Loucy (cell line): ENCODE results near the gene RASGEF1B.

ENCODE experiments used
- H2AFZ ChIP-seq: fragments of 200-600 bp; sonication (generic); 2 replicates; pipeline ENCODE4 v1.6.0; 2016; ENCODE audit warnings: antibody characterized with exemption, mild to moderate bottlenecking, low read length, moderate library complexity
- H3F3A ChIP-seq: fragments of 200-600 bp; 2 replicates; pipeline ENCODE4 v1.6.0; 2016; ENCODE audit warnings: antibody characterized with exemption, low read depth, mild to moderate bottlenecking
- H3K27me3 ChIP-seq: fragments of 200-600 bp; sonication (generic); 2 replicates; pipeline ENCODE4 v1.6.1; 2014; ENCODE audit warnings: low read length, mild to moderate bottlenecking; ENCODE audit not compliant: insufficient read depth, poor library complexity, severe bottlenecking
- H3K36me3 ChIP-seq: fragments of 200-600 bp; sonication (generic); 2 replicates; pipeline ENCODE4 v1.6.1; 2016; ENCODE audit warnings: low read length; ENCODE audit not compliant: insufficient read depth
- H3K4me1 ChIP-seq: fragments of 200-600 bp; sonication (generic); 2 replicates; pipeline ENCODE4 v1.5.1; 2014; ENCODE audit warnings: low read length, mild to moderate bottlenecking; ENCODE audit not compliant: insufficient read depth, poor library complexity, severe bottlenecking
- H3K4me2 ChIP-seq: fragments of 200-600 bp; sonication (generic); 2 replicates; pipeline ENCODE4 v1.6.0; 2014; ENCODE audit warnings: antibody characterized with exemption, low read length, low read depth, mild to moderate bottlenecking; ENCODE audit not compliant: poor library complexity, severe bottlenecking
- H3K4me3 ChIP-seq: fragments of 200-600 bp; sonication (generic); 2 replicates; pipeline ENCODE4 v1.5.1; 2014; ENCODE audit warnings: low read length, mild to moderate bottlenecking, mixed read lengths; ENCODE audit not compliant: poor library complexity, severe bottlenecking
- H3K79me2 ChIP-seq: fragments of 200-600 bp; sonication (generic); 2 replicates; pipeline ENCODE4 v1.6.1; 2014; ENCODE audit warnings: low read length; ENCODE audit not compliant: insufficient read depth
- H3K9ac ChIP-seq: fragments of 200-600 bp; sonication (generic); 2 replicates; pipeline ENCODE4 v1.6.0; 2014; ENCODE audit warnings: mild to moderate bottlenecking, low read depth, low read length, moderate library complexity; ENCODE audit not compliant: poor library complexity, severe bottlenecking
- H3K9me2 ChIP-seq: fragments of 200-600 bp; sonication (generic); replicated peaks from 2 replicates; pipeline ENCODE4 v1.6.1; 2016; ENCODE audit warnings: low read depth, low read length, mixed read lengths
- H3K9me3 ChIP-seq: fragments of 200-600 bp; sonication (generic); 2 replicates; pipeline ENCODE4 v1.6.1; 2014; ENCODE audit warnings: mild to moderate bottlenecking, antibody characterized with exemption, low read length, low read depth; ENCODE audit not compliant: insufficient read depth
- H4K20me1 ChIP-seq: fragments of 200-600 bp; sonication (generic); 2 replicates; pipeline ENCODE4 v1.6.0; 2014; ENCODE audit warnings: antibody characterized with exemption, low read length, mild to moderate bottlenecking; ENCODE audit not compliant: insufficient read depth, poor library complexity, severe bottlenecking
- EZH2phosphoT487 ChIP-seq: fragments of 200-600 bp; IDR thresholded peaks from 2 replicates; pipeline ENCODE4 v1.6.1; 2018; ENCODE audit warnings: antibody characterized with exemption, mild to moderate bottlenecking, moderate library complexity, borderline replicate concordance
- TF ChIP-seq, protein P1 (sequence below): fragments of 200-600 bp; sonication (generic); conservative IDR thresholded peaks from 2 replicates; pipeline ENCODE4 v1.5.1; 2014; ENCODE audit warnings: mild to moderate bottlenecking, antibody characterized with exemption, low read length

RASGEF1B gene

DNA sequence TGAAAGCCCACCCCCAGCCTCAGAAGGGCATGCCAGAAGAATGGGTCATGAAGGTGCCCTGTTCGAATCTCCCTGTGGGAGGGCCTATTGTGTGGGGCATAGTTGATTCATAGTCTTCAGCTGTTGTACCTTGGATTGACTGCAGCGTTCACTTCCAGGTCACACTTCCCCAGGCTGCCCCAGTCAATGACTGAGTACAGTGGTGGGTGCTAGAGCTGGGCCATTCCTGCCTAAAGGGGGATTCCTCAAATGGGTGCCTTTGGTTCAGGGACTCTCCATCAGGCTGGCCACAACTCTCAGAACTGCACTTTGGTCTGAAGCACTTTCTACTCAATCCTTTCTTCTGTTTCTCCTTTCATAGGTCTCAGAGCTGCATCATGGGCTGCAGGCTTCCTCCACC, 35.0 kb upstream of the RASGEF1B start:
- Histone ChIP-seq H3K4me3 (peak overlapping the region; percentile 69), H3K79me2 (no peaks in the 10 kb centered on the region), H3F3A (peaks cover 13% of the 10 kb centered on the region), H3K36me3 (no peaks in the 10 kb centered on the region), H3K4me1 (peaks cover 73% of the 10 kb centered on the region), H3K27me3 (no peaks in the 10 kb centered on the region), H3K9me3 (no peaks in the 10 kb centered on the region), H2AFZ (no peak overlapping the region), H3K9me2 (no peaks in the 10 kb centered on the region), H3K9ac (peak overlapping the region; percentile 81), H3K4me2 (peak overlapping the region; percentile 79), H4K20me1 (no peaks in the 10 kb centered on the region)
- TF ChIP-seq, protein P1, sequence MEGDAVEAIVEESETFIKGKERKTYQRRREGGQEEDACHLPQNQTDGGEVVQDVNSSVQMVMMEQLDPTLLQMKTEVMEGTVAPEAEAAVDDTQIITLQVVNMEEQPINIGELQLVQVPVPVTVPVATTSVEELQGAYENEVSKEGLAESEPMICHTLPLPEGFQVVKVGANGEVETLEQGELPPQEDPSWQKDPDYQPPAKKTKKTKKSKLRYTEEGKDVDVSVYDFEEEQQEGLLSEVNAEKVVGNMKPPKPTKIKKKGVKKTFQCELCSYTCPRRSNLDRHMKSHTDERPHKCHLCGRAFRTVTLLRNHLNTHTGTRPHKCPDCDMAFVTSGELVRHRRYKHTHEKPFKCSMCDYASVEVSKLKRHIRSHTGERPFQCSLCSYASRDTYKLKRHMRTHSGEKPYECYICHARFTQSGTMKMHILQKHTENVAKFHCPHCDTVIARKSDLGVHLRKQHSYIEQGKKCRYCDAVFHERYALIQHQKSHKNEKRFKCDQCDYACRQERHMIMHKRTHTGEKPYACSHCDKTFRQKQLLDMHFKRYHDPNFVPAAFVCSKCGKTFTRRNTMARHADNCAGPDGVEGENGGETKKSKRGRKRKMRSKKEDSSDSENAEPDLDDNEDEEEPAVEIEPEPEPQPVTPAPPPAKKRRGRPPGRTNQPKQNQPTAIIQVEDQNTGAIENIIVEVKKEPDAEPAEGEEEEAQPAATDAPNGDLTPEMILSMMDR: no peak
- TF ChIP-seq EZH2phosphoT487: no peak

DNA sequence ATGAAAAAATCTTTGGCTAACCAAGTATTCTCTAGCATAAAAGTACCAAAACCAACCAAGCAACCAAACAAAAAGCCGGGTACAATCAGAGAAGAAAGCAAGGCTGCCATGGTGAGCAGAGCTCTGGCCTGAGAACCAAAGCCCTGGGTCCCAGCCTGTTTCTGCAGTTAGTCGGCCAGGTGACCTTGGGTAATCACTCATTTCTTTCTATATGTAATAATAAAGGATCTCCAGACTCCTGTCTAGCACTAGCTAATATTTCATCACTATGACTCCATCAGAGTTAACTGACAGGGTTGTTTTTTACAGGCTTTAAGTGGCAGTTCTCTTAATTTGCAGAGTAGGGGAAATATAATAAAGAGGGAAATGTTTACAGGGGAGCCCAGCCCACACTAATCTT, 34.0 kb upstream of the RASGEF1B start:
- H3K4me1 ChIP-seq: peaks cover 64% of the 10 kb centered on the region
- no peaks in the 10 kb centered on the region for H3K9me3 ChIP-seq
- no peaks in the 10 kb centered on the region for H3K36me3 ChIP-seq
- no peaks in the 10 kb centered on the region for H3K79me2 ChIP-seq
- H3K9ac ChIP-seq: peak overlapping the region; percentile 81
- peaks cover 13% of the 10 kb centered on the region for H3F3A ChIP-seq
- peak overlapping the region; percentile 38; the same call in 1 of the 2 replicates for H2AFZ ChIP-seq
- no peaks in the 10 kb centered on the region for H4K20me1 ChIP-seq
- no peaks in the 10 kb centered on the region for H3K27me3 ChIP-seq
- H3K4me2 ChIP-seq: peak overlapping the region; percentile 79
- peak overlapping the region; percentile 69 for H3K4me3 ChIP-seq
- TF ChIP-seq, protein P1: no peak
- TF ChIP-seq EZH2phosphoT487: no peak
- H3K9me2 ChIP-seq: no peaks in the 10 kb centered on the region

DNA sequence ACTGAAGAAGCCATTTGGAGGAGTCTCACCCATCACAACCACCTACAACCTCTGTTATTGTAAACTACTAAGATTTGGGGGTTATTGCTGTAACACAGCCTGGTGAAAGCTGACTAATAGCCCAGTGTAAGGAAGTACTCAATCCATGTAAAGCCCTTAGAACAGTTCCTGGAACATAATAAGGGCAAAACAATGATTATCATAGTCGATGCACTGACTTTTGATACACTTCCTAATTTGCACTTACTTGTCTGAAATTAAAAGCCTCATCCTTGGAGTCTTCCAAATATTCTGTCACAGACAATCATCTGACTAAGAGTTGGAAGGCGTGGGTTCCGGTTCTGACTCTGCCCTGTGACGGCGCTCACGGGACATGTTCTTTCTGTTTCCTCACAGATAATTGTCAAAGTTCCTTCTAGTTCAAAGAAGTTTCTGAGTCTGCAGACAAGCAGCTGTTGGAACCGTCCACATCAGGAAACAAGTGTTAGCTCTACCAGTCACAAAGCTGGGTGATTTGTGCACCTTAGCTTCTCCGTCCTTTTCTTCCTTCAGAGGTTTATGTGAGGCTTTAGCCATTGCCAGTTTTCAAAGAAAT, 33.4 kb upstream of the RASGEF1B start:
- Histone ChIP-seq H3K9ac (peak overlapping the region; percentile 81), H3K4me2 (peak overlapping the region; percentile 79), H3K9me2 (no peaks in the 10 kb centered on the region), H3K9me3 (no peaks in the 10 kb centered on the region), H3K36me3 (no peaks in the 10 kb centered on the region), H4K20me1 (no peaks in the 10 kb centered on the region), H2AFZ (peak overlapping the region; percentile 38), H3F3A (peaks cover 13% of the 10 kb centered on the region), H3K4me3 (peak overlapping the region; percentile 69), H3K27me3 (no peaks in the 10 kb centered on the region), H3K4me1 (peaks cover 58% of the 10 kb centered on the region), H3K79me2 (no peaks in the 10 kb centered on the region)
- TF ChIP-seq, protein P1: no peak; the same call in 1 of the 2 replicates
